ENCODE measurements around the gene ANKRD27. TPM values are rescaled to one million over a fixed set of nuclear protein-coding genes. Genes with fewer than 3 reads are reported as not detected.
A peak's percentile ranks its signal among the peaks of the same experiment; 100 is the strongest.
"Not testable (repeated sequence)": the region's sequence is repeated elsewhere in the genome, so short reads cannot be mapped to it uniquely, and the experiment has no call there.

ANKRD27 gene
- total RNA-seq, 1 donor from 2014 or later = 44.5 TPM

DNA sequence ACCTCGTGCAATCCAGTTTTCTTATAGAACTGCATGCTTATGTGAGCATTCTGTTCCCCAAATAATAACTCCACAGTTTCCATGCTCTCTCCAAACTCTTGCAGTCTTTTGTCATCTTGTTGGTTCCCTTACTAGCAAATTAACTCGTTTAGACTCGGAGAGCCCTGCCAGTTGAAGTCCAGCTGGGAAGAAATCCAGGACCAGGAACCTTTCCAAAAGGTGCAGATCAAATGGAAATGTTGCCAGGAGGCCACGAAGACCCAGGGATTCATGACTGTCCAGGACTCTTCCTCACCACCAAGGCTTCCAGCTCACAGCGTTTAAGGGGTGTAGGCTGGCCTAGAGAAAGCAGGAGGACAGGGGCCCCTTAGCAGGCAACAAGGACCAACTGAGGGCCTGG is 42.5 kb upstream of the ANKRD27 start:
- DNase-seq (no peak), ATAC-seq (no peak)
- Histone ChIP-seq H3K4me3 (no peak overlapping the region), H3K9me3 (no peaks in the 10 kb centered on the region), H3K36me3 (peaks cover 23% of the 10 kb centered on the region), H3K27ac (no peak overlapping the region), H3K27me3 (ENCODE audit: low read depth) (no peaks in the 10 kb centered on the region), H3K4me1 (no peaks in the 10 kb centered on the region)
- TF ChIP-seq, protein P1, sequence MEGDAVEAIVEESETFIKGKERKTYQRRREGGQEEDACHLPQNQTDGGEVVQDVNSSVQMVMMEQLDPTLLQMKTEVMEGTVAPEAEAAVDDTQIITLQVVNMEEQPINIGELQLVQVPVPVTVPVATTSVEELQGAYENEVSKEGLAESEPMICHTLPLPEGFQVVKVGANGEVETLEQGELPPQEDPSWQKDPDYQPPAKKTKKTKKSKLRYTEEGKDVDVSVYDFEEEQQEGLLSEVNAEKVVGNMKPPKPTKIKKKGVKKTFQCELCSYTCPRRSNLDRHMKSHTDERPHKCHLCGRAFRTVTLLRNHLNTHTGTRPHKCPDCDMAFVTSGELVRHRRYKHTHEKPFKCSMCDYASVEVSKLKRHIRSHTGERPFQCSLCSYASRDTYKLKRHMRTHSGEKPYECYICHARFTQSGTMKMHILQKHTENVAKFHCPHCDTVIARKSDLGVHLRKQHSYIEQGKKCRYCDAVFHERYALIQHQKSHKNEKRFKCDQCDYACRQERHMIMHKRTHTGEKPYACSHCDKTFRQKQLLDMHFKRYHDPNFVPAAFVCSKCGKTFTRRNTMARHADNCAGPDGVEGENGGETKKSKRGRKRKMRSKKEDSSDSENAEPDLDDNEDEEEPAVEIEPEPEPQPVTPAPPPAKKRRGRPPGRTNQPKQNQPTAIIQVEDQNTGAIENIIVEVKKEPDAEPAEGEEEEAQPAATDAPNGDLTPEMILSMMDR (IDR thresholded peaks at IDR 0.05) = no peak
- intact Hi-C loops (cut with DNase I) = no loop called here

DNA sequence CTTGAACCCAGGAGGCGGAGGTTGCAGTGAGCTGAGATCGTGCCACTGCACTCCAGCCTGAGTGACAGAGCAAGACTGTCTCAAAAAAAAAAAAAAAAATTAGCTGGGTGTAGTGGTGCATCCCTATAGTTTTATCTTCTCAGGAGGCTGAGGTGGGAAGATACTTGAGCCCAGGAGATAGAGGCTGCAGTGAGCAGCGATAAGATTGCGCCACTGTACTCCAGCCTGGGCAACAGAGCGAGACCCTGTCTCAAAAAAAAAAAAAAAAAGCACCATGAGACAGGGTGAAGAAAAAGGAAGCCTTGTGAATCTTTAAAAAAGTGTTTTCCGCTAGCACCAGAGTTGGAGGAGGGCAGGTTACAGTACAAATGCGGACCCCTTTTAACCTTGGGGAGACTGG is 41.2 kb upstream of the ANKRD27 start:
- H3K9me3 ChIP-seq; H3K4me1 ChIP-seq; H3K4me3 ChIP-seq; H3K27ac ChIP-seq; intact Hi-C loops (cut with DNase I); H3K27me3 ChIP-seq (ENCODE audit: low read depth); DNase-seq; ATAC-seq: not testable (repeated sequence)
- H3K36me3 ChIP-seq = peaks cover 32% of the 10 kb centered on the region

DNA sequence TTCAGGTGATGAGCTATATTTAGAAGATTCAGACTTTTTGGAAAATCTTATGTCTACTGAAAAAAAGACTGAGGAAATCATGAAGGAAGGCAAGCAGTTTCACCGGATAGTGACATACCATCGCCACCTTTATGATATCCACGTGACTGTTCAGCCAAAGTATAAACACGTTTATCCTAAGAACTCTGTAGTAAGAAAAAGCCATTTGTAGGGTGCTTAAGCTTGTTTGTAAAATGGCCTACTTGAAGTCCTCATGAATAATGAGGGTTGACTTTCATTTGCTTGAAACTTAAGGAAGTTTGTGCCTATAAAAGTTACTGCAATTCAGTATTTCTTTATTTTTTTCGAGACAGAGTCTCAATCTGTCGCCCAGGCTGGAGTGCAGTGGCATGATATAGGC is 36.8 kb upstream of the ANKRD27 start:
- TF ChIP-seq, protein P1 (IDR thresholded peaks at IDR 0.05) = no peak
- H3K27me3 ChIP-seq (ENCODE audit: low read depth) = no peaks in the 10 kb centered on the region
- ATAC-seq (peak; percentile 43 to 67), DNase-seq (no peak)
- H3K27ac ChIP-seq = no peak overlapping the region
- intact Hi-C loops (cut with DNase I) = no loop called here
- H3K9me3 ChIP-seq = no peaks in the 10 kb centered on the region
- H3K36me3 ChIP-seq = peaks cover 49% of the 10 kb centered on the region
- H3K4me3 ChIP-seq = no peak overlapping the region
- H3K4me1 ChIP-seq = no peaks in the 10 kb centered on the region

DNA sequence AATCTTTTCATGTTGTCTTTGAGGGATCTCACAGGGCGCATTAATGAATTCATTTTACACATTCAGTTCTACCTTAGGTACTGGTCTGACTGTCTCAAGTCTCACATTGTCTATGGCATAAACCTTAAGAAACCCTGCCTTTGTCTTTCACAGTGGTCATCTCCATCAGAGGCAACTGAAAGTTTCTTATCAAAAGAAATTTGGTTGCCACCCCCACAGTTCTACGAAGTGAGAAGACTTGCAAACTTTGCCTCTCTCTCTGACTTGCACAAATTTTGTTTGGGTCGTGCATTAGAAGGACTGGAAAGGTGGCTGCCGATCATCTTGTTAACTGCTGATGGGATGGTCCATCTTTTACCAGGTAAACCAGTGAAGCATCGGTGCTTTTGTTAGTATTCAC is 34.1 kb upstream of the ANKRD27 start:
- no peaks in the 10 kb centered on the region for H3K27me3 ChIP-seq (ENCODE audit: low read depth)
- no peaks in the 10 kb centered on the region for H3K4me1 ChIP-seq
- peaks cover 8% of the 10 kb centered on the region for H3K9me3 ChIP-seq
- DNase-seq (no peak), ATAC-seq (no peak)
- H3K36me3 ChIP-seq = peaks cover 43% of the 10 kb centered on the region
- intact Hi-C loops (cut with DNase I) = no loop called here
- TF ChIP-seq, protein P1 (IDR thresholded peaks at IDR 0.05) = no peak
- H3K27ac ChIP-seq = no peak overlapping the region
- H3K4me3 ChIP-seq = no peak overlapping the region

DNA sequence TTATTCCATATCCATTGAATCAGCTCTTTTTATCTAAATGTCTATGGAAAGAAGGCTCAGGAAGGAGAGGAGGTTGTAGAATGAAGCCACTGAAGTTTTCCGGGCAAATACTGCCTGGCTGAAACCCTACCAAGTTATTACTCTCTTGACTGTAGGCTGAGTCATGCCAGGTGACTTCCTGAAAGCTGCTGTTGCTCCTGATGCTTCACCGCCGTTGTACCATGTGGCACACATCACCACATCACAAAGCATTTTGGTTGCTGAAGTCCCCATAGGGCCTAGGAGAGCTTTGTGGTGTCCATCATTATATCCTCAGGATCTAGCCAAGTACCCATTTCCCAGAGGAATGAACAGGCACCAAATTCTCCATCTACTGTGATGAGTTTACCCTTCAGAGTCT is 33.5 kb upstream of the ANKRD27 start:
- Histone ChIP-seq H3K27me3 (ENCODE audit: low read depth) (no peaks in the 10 kb centered on the region), H3K9me3 (peaks cover 12% of the 10 kb centered on the region), H3K27ac (no peak overlapping the region), H3K4me1 (no peaks in the 10 kb centered on the region), H3K4me3 (no peak overlapping the region), H3K36me3 (peaks cover 40% of the 10 kb centered on the region)
- TF ChIP-seq, protein P1 (IDR thresholded peaks at IDR 0.05) = no peak
- intact Hi-C loops (cut with DNase I) = no loop called here
- no peak for DNase-seq
- ATAC-seq = peak; percentile 32 to 70

DNA sequence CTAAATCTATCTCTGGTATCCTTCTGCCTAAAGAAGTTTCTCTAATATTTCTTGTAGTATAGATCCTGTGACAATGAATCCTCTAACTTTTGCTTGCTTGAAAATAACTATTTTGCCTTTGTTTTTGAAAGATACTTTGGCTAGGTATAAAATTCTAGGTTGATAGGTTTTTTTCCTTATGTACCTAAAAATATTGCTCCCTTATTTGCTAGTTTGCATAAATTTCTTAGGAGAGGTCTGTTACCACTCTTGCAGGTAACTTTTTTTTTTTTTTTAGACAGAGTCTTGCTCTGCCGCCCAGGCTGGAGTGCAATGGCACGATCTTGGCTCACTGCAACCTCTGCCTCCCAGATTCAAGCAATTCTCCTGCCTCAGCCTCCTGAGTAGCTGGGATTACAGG is 29.0 kb upstream of the ANKRD27 start:
- H3K27ac ChIP-seq; H3K4me3 ChIP-seq; ATAC-seq; intact Hi-C loops (cut with DNase I); H3K27me3 ChIP-seq (ENCODE audit: low read depth); DNase-seq: not testable (repeated sequence)
- peaks cover 12% of the 10 kb centered on the region for H3K9me3 ChIP-seq
- H3K36me3 ChIP-seq = peaks cover 18% of the 10 kb centered on the region
- peaks cover 13% of the 10 kb centered on the region for H3K4me1 ChIP-seq

DNA sequence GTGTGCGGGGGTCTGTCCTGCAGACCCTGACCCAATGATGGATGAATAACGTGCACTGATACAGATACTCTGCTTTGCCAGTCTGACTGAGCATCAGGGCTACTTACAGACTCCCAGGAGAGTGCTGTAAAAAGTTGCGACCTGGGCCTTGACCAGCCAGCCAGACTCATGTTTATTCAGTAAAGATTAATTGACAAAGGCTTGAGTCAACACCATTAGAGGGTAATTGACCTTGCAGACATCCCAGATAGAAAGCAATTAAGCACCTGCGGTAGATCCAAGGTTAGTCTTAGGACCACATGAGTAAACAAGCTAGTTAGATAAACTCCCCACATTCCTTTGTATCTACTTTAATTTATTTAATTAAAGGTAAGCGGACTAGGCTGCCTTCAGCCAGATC is 27.0 kb upstream of the ANKRD27 start:
- H3K27me3 ChIP-seq (ENCODE audit: low read depth) = no peaks in the 10 kb centered on the region
- no peak overlapping the region for H3K4me3 ChIP-seq
- H3K36me3 ChIP-seq = peaks cover 27% of the 10 kb centered on the region
- DNase-seq (no peak), ATAC-seq (peak; percentile 62 to 86)
- intact Hi-C loops (cut with DNase I) = no loop called here
- no peak overlapping the region for H3K27ac ChIP-seq
- peaks cover 20% of the 10 kb centered on the region for H3K4me1 ChIP-seq
- TF ChIP-seq, protein P1 (IDR thresholded peaks at IDR 0.05) = no peak
- H3K9me3 ChIP-seq = peaks cover 12% of the 10 kb centered on the region

DNA sequence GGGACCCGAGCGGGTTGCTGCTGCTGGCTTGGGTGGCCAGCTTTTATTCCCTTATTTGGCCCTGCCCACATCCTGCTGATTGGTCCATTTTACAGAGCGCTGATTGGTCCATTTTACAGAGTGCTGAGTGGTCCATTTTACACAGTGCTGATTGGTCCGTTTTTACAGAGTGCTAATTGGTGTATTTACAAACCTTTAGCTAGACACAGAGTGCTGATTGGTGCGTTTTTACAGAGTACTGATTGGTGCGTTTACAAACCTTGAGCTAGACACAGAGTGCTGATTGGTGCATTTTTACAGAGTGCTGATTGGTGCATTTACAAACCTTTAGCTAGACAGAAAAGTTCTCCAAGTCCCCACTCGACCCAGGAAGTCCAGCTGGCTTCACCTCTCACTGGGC is 25.1 kb upstream of the ANKRD27 start:
- peaks cover 12% of the 10 kb centered on the region for H3K9me3 ChIP-seq
- H3K27ac ChIP-seq; ATAC-seq; intact Hi-C loops (cut with DNase I); DNase-seq; H3K4me3 ChIP-seq; H3K27me3 ChIP-seq (ENCODE audit: low read depth): not testable (repeated sequence)
- peaks cover 25% of the 10 kb centered on the region for H3K36me3 ChIP-seq
- H3K4me1 ChIP-seq = peaks cover 39% of the 10 kb centered on the region

DNA sequence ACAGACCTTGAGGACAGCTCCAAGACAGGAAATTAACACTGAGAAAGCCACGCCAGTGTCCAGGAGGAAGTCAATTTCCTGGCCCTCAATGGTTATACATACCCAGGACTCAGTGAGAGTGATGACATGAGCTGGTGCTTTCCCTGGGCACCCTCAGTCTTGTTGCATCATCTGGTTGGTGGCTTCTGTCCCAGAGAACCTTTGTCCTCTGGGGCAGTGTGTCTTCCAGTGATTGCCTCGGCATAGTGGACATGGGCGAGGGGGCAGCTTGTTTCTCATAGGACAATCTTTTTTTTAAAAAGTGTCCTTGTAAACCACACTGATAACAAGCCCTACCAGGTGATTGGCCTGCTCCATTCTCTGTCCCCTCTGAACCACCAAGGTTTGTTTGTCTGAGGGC is 21.8 kb upstream of the ANKRD27 start:
- H3K4me3 ChIP-seq; ATAC-seq; H3K27ac ChIP-seq; H3K27me3 ChIP-seq (ENCODE audit: low read depth); intact Hi-C loops (cut with DNase I); DNase-seq; H3K9me3 ChIP-seq: not testable (repeated sequence)
- Histone ChIP-seq H3K4me1 (peaks cover 55% of the 10 kb centered on the region), H3K36me3 (peaks cover 22% of the 10 kb centered on the region)
